Fibroblast of mammary gland (primary cell): Measurements from ENCODE around the gene OR5M8.

ENCODE experiments used
- DNase-seq: peaks from one replicate; pipeline ENCODE4 v3.0.0-alpha.2; 2010; ENCODE audit warnings: low read depth
- H3K4me3 ChIP-seq: 2 replicates; pipeline ENCODE4 v1.5.1; 2011; ENCODE audit warnings: low read depth, mild to moderate bottlenecking, low read length, moderate library complexity; ENCODE audit not compliant: control insufficient read depth
- CTCF ChIP-seq: conservative IDR thresholded peaks from 2 replicates; pipeline ENCODE4 v1.5.1; 2011; ENCODE audit warnings: low read depth, low read length, inconsistent platforms; ENCODE audit not compliant: control insufficient read depth, insufficient read depth

OR5M8 gene

GRCh38 chr11:56491270-56491669, at the start of gene OR5M8:
TSS of gene OR5M8 (minus strand) at chr11:56491370. CDS start at chr11:56491370, 0 bp downstream.
- H3K4me3 ChIP-seq: no peak within 1 kb of the TSS
- TF ChIP-seq CTCF: no peak
- no peak for DNase-seq

GRCh38 chr11:56533054-56533740, 42.0 kb upstream of the OR5M8 start:
- TF ChIP-seq CTCF: no peak
- H3K4me3 ChIP-seq: no peak overlapping the region
- no peak for DNase-seq

GRCh38 chr11:56531856-56532255, 40.7 kb upstream of the OR5M8 start:
- no peak for DNase-seq
- no peak for TF ChIP-seq CTCF
- no peak overlapping the region for H3K4me3 ChIP-seq

GRCh38 chr11:56522008-56522407, 30.8 kb upstream of the OR5M8 start:
- no peak for DNase-seq
- H3K4me3 ChIP-seq: no peak overlapping the region
- no peak for TF ChIP-seq CTCF

GRCh38 chr11:56513280-56513679, 22.1 kb upstream of the OR5M8 start:
- no peak for DNase-seq
- no peak overlapping the region for H3K4me3 ChIP-seq
- no peak for TF ChIP-seq CTCF

- no peak for TF ChIP-seq CTCF
- H3K4me3 ChIP-seq: no peak overlapping the region
- DNase-seq: no peak
Observed at GRCh38 chr11:56509439-56509838, 18.3 kb upstream of the OR5M8 start.

- H3K4me3 ChIP-seq: no peak overlapping the region
- DNase-seq: no peak
Observed at GRCh38 chr11:56497010-56497409, 5.8 kb upstream of the OR5M8 start.

More at GRCh38 chr11:56497010-56497409, 5.8 kb upstream of the OR5M8 start:
- no peak for TF ChIP-seq CTCF
